ENCODE results near the gene CAPG. TPM values are rescaled to one million over a fixed set of nuclear protein-coding genes. Genes with fewer than 3 reads are reported as not detected.
A peak's percentile ranks its signal among the peaks of the same experiment; 100 is the strongest.
"Not testable (repeated sequence)": the region's sequence is repeated elsewhere in the genome, so short reads cannot be mapped to it uniquely, and the experiment has no call there.

Gene CAPG
- total RNA-seq, 1 experiment from 2014 or later = 89.4 TPM

DNA sequence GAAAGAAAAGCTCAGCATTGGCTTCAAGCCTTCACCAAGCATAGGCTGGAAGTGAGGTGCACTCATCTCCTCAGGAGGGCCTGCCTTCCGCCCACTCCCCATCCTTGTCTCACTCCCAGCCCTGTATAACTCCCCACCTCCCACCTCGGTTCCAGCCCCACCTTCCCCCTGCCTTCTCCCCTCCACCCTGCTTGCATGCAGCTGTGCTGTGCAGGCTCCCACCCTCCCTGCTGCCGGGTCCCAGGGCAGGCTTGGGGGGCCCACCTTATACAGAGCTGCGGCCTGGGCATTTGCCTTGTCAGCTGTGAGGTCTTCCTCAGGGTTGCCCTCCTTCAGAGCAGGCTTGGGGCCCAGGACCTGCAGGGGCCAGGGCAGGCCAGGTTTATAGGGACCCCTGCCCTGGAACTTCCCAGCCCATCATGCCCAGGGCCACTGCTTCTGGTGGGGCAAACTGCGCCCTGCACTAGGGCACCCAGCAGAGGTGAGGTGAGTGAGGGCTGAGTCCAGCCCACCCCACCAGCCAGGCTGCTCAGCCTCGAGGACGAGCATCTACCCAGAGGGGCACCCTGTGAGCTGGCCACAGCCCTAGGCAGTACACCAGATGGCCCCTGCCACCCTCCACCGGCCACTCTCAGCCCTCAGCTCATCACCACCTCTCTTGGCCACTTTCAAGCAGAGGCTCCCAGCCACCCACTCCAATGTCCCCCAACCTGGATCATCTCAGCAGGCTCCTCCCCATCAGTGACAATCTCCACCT, 11.6 kb downstream of the CAPG start:
- DNase-seq (ENCODE audit: low read depth) = no peak

DNA sequence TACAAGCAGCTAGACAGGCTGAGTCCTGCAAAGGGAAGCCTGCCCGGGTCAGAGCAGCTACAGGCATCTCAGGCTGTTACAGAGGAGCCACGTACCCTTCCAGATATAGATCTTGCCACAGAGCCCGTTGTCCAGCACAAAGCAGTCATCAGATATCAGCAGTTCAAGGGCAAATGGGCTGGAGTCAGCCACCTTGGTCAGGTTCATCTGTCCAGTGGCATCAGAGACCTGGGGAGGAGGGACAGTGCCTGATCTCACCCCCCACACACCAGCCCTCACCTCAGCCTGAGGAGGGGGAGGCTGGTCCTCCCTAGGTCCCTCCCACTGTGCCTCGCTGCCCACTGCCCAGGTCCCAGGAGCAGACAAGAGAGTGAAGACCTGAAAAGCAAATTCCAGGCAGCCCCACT, 12.2 kb downstream of the CAPG start:
- no peak for DNase-seq (ENCODE audit: low read depth)

DNA sequence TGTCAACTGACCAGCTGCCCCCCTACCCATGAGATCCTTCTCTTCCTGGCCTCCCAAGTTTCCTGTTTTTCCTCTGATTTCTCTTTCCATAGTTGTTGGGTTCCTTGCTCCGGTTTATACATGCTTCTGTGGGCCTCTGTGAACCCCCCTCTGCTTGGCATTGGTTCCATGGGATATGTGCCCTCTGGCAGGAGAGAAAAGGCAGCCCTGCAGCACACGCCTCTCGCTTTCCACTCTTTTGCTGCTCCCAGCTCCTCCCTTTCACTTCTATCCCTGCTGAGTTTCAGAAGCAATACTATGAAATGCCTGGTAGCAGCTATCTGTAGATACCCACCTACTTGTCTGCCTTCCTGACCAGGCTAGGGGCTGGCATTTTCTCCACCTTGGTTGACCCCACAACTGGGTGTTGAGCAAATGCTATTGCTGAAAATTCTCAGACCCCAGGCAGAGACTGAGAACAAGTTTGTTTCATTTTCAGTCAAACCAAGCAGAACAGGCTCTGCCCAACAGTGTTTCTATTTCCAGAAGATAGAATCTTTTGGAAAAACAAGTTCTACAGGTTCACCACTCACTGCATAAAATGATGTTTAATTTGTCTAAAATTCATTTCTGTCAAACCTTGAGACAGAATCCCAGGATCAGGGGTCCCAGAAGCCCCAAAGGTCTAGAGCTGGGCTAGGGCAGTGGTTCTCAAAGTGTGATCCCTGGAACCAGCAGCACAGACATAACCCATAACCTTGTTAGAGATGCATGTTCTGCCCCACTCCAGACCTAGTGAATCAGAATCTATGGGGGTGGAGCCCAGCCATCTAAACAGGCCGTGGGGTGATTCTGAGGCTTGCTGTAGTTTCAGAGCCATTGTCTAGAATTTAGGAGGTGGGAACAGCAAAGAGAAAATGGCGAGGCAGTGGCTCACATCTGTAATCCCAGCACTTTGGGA, 13.4 kb downstream of the CAPG start:
- no peak for DNase-seq (ENCODE audit: low read depth)

DNA sequence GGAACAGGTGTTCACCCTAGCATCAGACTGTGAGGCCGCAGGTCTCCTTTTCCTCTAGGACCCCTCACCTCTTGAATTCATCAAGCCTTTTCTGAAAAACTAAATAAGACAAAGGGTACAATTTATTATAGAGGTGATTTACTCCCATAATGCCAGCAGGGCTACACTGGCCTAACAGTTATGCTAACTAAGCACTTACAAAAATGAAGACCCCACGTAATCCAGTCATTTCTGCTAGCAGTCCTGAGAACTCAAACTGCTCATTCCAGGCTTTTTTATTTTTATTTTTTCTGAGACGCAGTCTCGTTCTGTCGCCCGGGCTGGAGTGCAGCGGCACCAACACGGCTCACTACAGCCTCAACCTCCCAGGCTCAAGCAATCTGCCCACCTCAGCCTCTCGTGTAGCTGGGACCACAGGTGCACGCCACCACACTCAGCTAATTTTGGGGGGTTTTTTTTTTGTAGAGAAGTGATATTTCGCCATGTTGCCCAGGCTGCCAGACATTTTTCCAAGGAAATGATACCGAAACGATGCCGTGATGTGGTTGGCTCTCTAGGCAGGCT, 14.2 kb downstream of the CAPG start:
- DNase-seq (ENCODE audit: low read depth) = no peak

GRCh38 chr2:85394976-85395375, 15.2 kb downstream of the CAPG start:
- no peak for DNase-seq (ENCODE audit: low read depth)

- DNase-seq (ENCODE audit: low read depth) = peak; percentile 22
These were observed 15.9 kb downstream of the CAPG start for GRCh38 chr2:85394261-85394681.

DNA sequence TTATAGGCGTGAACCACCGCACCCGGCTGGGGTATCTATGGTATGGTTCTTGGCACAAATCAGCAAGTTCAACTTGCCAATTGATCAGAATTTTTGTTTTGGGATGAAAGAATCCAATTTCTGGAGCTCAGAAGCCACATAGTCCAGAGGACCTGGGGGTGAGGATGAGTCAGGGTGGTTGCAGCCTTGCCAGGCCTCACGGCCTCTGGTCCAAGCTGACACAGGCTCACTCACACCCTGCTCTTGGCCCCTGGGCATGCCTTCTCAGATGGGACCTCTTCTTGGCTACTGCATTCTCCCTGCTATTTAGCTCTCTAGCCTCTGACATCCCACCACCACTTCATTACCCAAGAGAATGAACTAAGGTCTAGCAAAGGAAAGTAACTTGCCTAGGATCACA, 16.3 kb downstream of the CAPG start:
- DNase-seq (ENCODE audit: low read depth) = peak; percentile 66

- DNase-seq (ENCODE audit: low read depth) = peak; percentile 21
These were observed 19.1 kb downstream of the CAPG start for GRCh38 chr2:85390941-85391669.

DNA sequence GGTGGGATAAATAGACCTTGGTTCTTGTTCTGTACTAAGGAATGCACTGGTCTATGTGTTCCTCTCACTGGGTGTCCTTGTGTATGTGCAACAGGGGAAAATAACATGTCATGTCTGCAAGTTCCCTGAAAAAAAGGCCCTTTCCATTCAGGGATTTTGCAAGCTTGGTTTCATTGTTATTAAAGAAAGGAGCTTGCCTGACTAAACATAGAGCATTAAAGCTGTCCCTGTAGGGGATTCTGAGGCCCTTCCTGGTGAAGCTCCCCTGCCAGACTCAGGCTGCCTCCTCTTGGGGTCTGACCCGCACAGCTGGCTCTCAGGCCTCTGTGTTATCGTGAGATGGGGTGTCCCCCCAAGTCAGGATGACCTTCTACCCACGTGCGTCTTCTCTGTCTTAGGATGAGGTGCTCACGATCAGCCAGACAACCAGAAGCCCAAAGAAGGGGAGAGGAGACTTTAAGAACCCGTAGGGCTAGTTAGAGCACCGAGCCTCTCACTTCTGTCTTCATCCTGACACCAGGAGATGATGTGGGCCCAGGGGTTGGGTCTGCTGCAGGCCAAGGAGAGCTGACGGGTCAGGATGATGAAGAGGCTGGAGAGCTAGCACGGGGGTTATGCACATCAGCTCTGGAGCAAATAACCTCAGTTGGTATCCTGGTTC, 21.2 kb downstream of the CAPG start:
- DNase-seq (ENCODE audit: low read depth) = no peak

GRCh38 chr2:85387754-85388153, 22.4 kb downstream of the CAPG start:
- no peak for DNase-seq (ENCODE audit: low read depth)

DNA sequence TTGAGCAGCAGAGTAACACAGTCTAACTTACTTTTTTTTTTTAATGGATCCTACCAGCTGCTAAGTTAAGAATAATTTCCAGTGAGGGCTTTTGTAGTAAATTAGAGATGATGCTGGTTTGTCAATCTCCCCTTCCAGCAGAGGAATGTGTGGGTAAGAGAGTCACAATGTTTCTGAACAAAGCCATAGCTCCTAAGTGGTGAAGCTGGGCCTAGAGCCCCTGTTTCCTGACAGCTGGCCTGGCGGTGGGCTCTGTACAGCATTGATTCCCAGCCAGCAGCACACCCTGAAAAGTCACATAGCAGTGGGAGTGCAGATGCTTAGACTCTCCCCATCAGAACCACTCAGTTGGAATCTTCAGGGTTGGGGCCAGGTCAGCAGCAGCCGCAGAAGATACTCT, 24.4 kb downstream of the CAPG start:
- DNase-seq (ENCODE audit: low read depth) = no peak

GRCh38 chr2:85383850-85384249, 26.3 kb downstream of the CAPG start:
- no peak for DNase-seq (ENCODE audit: low read depth)

- not testable (repeated sequence) for DNase-seq (ENCODE audit: low read depth)
These were observed 27.0 kb downstream of the CAPG start for GRCh38 chr2:85383151-85383550.

DNA sequence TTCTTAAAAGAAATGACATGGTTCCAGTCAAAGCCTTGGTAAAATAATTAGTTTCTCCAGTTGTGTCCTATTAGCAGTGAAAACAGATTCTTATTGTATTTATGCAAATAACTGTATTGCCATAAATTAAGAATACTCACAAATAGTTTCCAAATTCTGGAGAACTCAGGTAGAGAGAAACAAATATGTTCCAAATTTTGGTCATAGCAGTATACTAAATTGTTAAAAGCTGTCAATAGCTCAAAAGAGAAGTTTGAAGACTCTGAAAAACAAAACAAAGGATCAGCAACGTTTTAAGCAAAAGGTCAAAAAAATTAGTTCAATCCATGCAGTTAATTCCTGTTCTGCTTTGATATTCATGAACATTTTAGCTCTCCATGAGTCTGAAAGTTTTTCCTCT, 30.1 kb downstream of the CAPG start:
- DNase-seq (ENCODE audit: low read depth) = no peak

GRCh38 chr2:85378257-85378656, 31.9 kb downstream of the CAPG start:
- DNase-seq (ENCODE audit: low read depth) = no peak

DNA sequence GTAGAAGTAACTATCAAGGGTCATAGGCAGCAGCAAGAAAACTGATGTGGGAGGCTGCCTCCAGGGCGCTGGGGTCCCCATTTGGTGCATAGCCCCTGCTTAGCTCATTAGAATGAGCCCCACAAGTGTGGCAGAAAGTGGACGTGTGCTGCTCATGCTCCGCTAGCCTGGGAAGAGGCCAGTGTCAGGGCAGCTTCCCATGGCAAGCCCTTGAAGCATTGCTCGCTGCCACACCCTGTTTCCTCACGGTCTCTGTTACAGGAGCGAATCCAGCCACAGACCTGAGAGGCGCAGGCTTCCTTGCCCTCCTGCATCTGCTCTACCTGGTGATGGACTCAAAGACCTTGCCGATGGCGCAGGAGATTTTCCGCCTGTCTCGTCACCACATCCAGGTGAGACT, 33.1 kb downstream of the CAPG start:
- no peak for DNase-seq (ENCODE audit: low read depth)

- DNase-seq (ENCODE audit: low read depth) = no peak
These were observed 33.7 kb downstream of the CAPG start for GRCh38 chr2:85376291-85377065.

GRCh38 chr2:85371045-85371444, 39.1 kb downstream of the CAPG start:
- no peak for DNase-seq (ENCODE audit: low read depth)

DNA sequence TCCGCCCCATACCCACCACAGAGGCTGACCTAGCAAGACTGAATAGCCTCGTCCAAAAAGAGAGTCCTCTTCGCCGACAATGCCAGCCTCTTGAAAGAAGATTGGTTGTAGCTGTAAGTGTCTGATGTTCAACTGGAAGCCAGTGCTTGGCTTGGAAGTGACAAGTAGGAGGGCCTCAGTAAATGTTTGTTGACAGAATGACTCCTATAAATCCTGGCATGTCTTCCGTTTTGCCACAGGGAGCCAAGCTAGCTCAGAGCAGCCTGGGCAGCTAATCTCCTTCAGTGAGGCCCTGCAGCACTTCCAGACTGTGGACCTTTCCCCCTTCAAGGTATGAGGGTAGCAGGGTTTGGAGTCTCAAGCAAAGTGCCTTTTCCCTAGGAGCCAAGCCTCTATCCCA, 40.7 kb downstream of the CAPG start:
- DNase-seq (ENCODE audit: low read depth) = peak; percentile 22

- no peak for DNase-seq (ENCODE audit: low read depth)
These were observed 41.2 kb downstream of the CAPG start for GRCh38 chr2:85368921-85369320.

- no peak for DNase-seq (ENCODE audit: low read depth)
These were observed 43.0 kb downstream of the CAPG start for GRCh38 chr2:85367180-85367579.

All from M059J (cell line).